HCT116 (cell line): ENCODE results near the gene FYCO1. TPM values are rescaled to one million over a fixed set of nuclear protein-coding genes. Genes with fewer than 3 reads are reported as not detected.

Experiments
- ATAC-seq: fragments of 200-7000 bp; cut with Tn5 transposase; 2 replicates; pipeline ENCODE4 v1.9.1; 2020; ENCODE audit warnings: mild to moderate bottlenecking, moderate library complexity
- BruUV-seq: library from RNA; stranded (reverse); fragments of 400-500 nt; replicated peaks from 2 replicates; lab custom pipeline; 2021; lab: Mats Ljungman, UMichigan
- CTCF ChIA-PET: fragments of 300-600 bp; sonication (Branson Sonifier 250); formaldehyde crosslinking; loops from one replicate; lab custom pipeline; 2021; ENCODE audit warnings: antibody characterized with exemption; lab: Charles Lee
- POLR2A ChIA-PET: fragments of 300-600, 350-600 bp; sonication (Branson Sonifier 250); formaldehyde crosslinking; loops from one replicate; lab custom pipeline; 2021; ENCODE audit warnings: antibody characterized with exemption; lab: Charles Lee
- RAD21 ChIA-PET, 2 experiments: fragments of 300-600 bp; sonication (Branson Sonifier 250); formaldehyde crosslinking; loops; one replicate each; lab custom pipeline; 2023; ENCODE audit warnings: low total read pairs in 2 of 2; ENCODE audit not compliant: uncharacterized antibody in 2 of 2, unreplicated experiment in 2 of 2, low non-redundant PET in 1 of 2; lab: Charles Lee
- DNase-seq: peaks from one replicate; pipeline ENCODE4 v3.0.0-alpha.2; 2010; ENCODE audit warnings: low read depth, low spot score
- H2AFZ ChIP-seq: fragments of 200-600 bp; shearing (Covaris generic), sonication (generic); 2 replicates; pipeline ENCODE4 v1.6.1; 2017; ENCODE audit warnings: low read depth, mixed run types, mixed read lengths, antibody characterized with exemption, low read length; ENCODE audit not compliant: poor library complexity, severe bottlenecking
- H3K27ac ChIP-seq: 2 replicates; pipeline ENCODE4 v1.5.1; 2012; ENCODE audit warnings: low read depth, low read length
- H3K27me3 ChIP-seq: fragments of 200-600 bp; sonication (generic); 2 replicates; pipeline ENCODE4 v1.6.1; 2016; ENCODE audit warnings: mixed run types, low read length, mixed read lengths; ENCODE audit not compliant: insufficient read depth
- H3K36me3 ChIP-seq, 2 experiments: fragments of 200-500 bp in 1 of 2; fragments of 200-600 bp in 1 of 2; sonication (Bioruptor generic) in 1 of 2; sonication (generic) in 1 of 2; 2 replicates each; pipeline versions ENCODE4 v1.5.1 to v1.6.1; 2014 to 2016; ENCODE audit warnings: low read length in 2 of 2, inconsistent platforms in 1 of 2, mixed read lengths in 1 of 2, mixed run types in 1 of 2; ENCODE audit not compliant: insufficient read depth in 2 of 2, control insufficient read depth in 1 of 2
- H3K4me1 ChIP-seq, 2 experiments: fragments of 200-600 bp in 1 of 2; sonication (generic) in 1 of 2; 2 replicates each; pipeline versions ENCODE4 v1.5.1 to v1.6.1; 2012 to 2017; ENCODE audit warnings: low read length in 2 of 2, inconsistent platforms in 1 of 2, mild to moderate bottlenecking in 1 of 2, mixed read lengths in 1 of 2, mixed run types in 1 of 2, moderate library complexity in 1 of 2; ENCODE audit not compliant: insufficient read depth in 2 of 2, control insufficient read depth in 1 of 2
- H3K4me2 ChIP-seq: fragments of 200-600 bp; sonication (generic); 2 replicates; pipeline ENCODE4 v1.6.1; 2017; ENCODE audit warnings: mixed run types, low read length, mixed read lengths
- H3K4me3 ChIP-seq, 2 experiments: fragments of 200-600 bp in 1 of 2; sonication (generic) in 1 of 2; replicated peaks in 1 of 2; 2 replicates each; pipeline ENCODE4 v1.5.1; 2011 to 2016; ENCODE audit warnings: low read length in 2 of 2, control low read depth in 1 of 2, low read depth in 1 of 2, mild to moderate bottlenecking in 1 of 2, mixed read lengths in 1 of 2, mixed run types in 1 of 2
- H3K79me2 ChIP-seq: fragments of 200-600 bp; sonication (generic); 2 replicates; pipeline ENCODE4 v1.6.1; 2017; ENCODE audit warnings: mild to moderate bottlenecking, mixed run types, low read length, moderate library complexity, mixed read lengths; ENCODE audit not compliant: insufficient read depth
- H3K9ac ChIP-seq: fragments of 200-600 bp; sonication (generic); 2 replicates; pipeline ENCODE4 v1.6.1; 2016; ENCODE audit warnings: low read length, mixed read lengths
- H3K9me2 ChIP-seq: fragments of 200-600 bp; sonication (generic), shearing (Covaris generic); 2 replicates; pipeline ENCODE4 v1.6.1; 2017; ENCODE audit warnings: mixed run types, mild to moderate bottlenecking, moderate library complexity; ENCODE audit not compliant: insufficient read depth
- H3K9me3 ChIP-seq, 2 experiments: fragments of 200-500 bp in 1 of 2; fragments of 200-600 bp in 1 of 2; sonication (Bioruptor generic) in 1 of 2; sonication (generic) in 1 of 2; 2 replicates each; pipeline ENCODE4 v1.6.1; 2014 to 2017; ENCODE audit warnings: low read length in 2 of 2, mixed read lengths in 2 of 2, inconsistent platforms in 1 of 2, low read depth in 1 of 2, mild to moderate bottlenecking in 1 of 2, mixed run types in 1 of 2, moderate library complexity in 1 of 2; ENCODE audit not compliant: control insufficient read depth in 1 of 2, insufficient read depth in 1 of 2
- H4K20me1 ChIP-seq: fragments of 200-600 bp; sonication (generic), shearing (Covaris generic); 2 replicates; pipeline ENCODE4 v1.6.1; 2017; ENCODE audit warnings: mixed run types, mild to moderate bottlenecking, moderate library complexity; ENCODE audit not compliant: insufficient read depth
- CBX3 ChIP-seq: IDR thresholded peaks from 2 replicates; pipeline ENCODE4 v1.6.1; 2012; ENCODE audit warnings: low read depth
- EGR1 ChIP-seq: IDR thresholded peaks from 2 replicates; pipeline ENCODE4 v1.6.1; 2012; ENCODE audit warnings: low read depth
- EZH2phosphoT487 ChIP-seq: fragments of 200-600 bp; IDR thresholded peaks from 2 replicates; pipeline ENCODE4 v1.6.1; 2018; ENCODE audit warnings: antibody characterized with exemption, borderline replicate concordance
- FOSL1 ChIP-seq: IDR thresholded peaks from 2 replicates; pipeline ENCODE4 v1.6.1; 2012; ENCODE audit warnings: low read depth
- JUND ChIP-seq: IDR thresholded peaks from 2 replicates; pipeline ENCODE4 v1.6.1; 2012
- POLR2A ChIP-seq: IDR thresholded peaks from 2 replicates; pipeline ENCODE4 v1.7.0; 2011; ENCODE audit warnings: borderline replicate concordance; ENCODE audit not compliant: insufficient read depth, insufficient read length; ENCODE audit errors: extremely low read depth
- RAD21 ChIP-seq: IDR thresholded peaks from 2 replicates; pipeline ENCODE4 v1.6.1; 2012; ENCODE audit warnings: low read depth, mild to moderate bottlenecking
- SP1 ChIP-seq: IDR thresholded peaks from 2 replicates; pipeline ENCODE4 v1.6.1; 2012; ENCODE audit warnings: low read depth
- SRF ChIP-seq: IDR thresholded peaks from 2 replicates; pipeline ENCODE4 v1.6.1; 2012; ENCODE audit warnings: low read depth
- TCF7L2 ChIP-seq: IDR thresholded peaks from 2 replicates; pipeline ENCODE4 v1.7.0; 2011; ENCODE audit warnings: borderline replicate concordance, inconsistent platforms; ENCODE audit not compliant: insufficient read depth, insufficient read length; ENCODE audit errors: extremely low read depth
- YY1 ChIP-seq: IDR thresholded peaks from 2 replicates; pipeline ENCODE4 v1.6.1; 2011; ENCODE audit warnings: low read length, low read depth, moderate library complexity, mild to moderate bottlenecking; ENCODE audit not compliant: insufficient replicate concordance; ENCODE audit errors: extremely low read depth
- ZFX ChIP-seq: fragments of 450-650 bp; IDR thresholded peaks from 2 replicates; pipeline ENCODE4 v1.6.1; 2017
- ZNF274 ChIP-seq: fragments of 200-500 bp; sonication (Bioruptor generic); IDR thresholded peaks from 2 replicates; pipeline ENCODE4 v1.6.1; 2014; ENCODE audit warnings: mild to moderate bottlenecking, low read depth, low read length, inconsistent platforms
- intact Hi-C: fragments of 100-400 bp; cut with micrococcal nuclease; formaldehyde crosslinking; loops from 2 replicates; pipeline ENCODE4 v1.10.0; 2022
- total RNA-seq: library from RNA; stranded (reverse); gene quantifications from one replicate; pipeline ENCODE4 v1.2.1, GENCODE V29; 2021; ENCODE audit not compliant: unreplicated experiment
- TF ChIP-seq, protein P1 (sequence below): IDR thresholded peaks from 2 replicates; pipeline ENCODE4 v1.6.1; 2012

FYCO1 gene
- total RNA-seq, 1 experiment from 2014 or later: 15.8 TPM

- H3K27ac ChIP-seq: no peak overlapping the region
- no peaks in the 10 kb centered on the region for H3K4me1 ChIP-seq
- CTCF ChIA-PET: no interaction called here
- H3K4me3 ChIP-seq: no peak overlapping the region
- ATAC-seq (no peak), DNase-seq (no peak)
- H2AFZ ChIP-seq: no peak overlapping the region
- H3K4me2 ChIP-seq: no peak overlapping the region
- no peaks in the 10 kb centered on the region for H4K20me1 ChIP-seq
- no TSS peak for BruUV-seq
- peaks cover 42 to 57% of the 10 kb centered on the region in 2 experiments for H3K36me3 ChIP-seq
- no peaks in the 10 kb centered on the region for H3K9me3 ChIP-seq
- RAD21 ChIA-PET: no interaction called here
- TF ChIP-seq SP1: no peak
- no peak for TF ChIP-seq POLR2A
- TF ChIP-seq EGR1: no peak
- no peak for TF ChIP-seq ZNF274
- no peak for TF ChIP-seq CBX3
- TF ChIP-seq, all 23 proteins: peak for 0
- H3K9ac ChIP-seq: no peak overlapping the region
- no peaks in the 10 kb centered on the region for H3K9me2 ChIP-seq
- H3K27me3 ChIP-seq: no peaks in the 10 kb centered on the region
- POLR2A ChIA-PET: no interaction called here
- H3K79me2 ChIP-seq: no peaks in the 10 kb centered on the region
- intact Hi-C loops: no loop called here
Measured at GRCh38 chr3:45959201-45959600, 36.4 kb downstream of the FYCO1 start.

DNA sequence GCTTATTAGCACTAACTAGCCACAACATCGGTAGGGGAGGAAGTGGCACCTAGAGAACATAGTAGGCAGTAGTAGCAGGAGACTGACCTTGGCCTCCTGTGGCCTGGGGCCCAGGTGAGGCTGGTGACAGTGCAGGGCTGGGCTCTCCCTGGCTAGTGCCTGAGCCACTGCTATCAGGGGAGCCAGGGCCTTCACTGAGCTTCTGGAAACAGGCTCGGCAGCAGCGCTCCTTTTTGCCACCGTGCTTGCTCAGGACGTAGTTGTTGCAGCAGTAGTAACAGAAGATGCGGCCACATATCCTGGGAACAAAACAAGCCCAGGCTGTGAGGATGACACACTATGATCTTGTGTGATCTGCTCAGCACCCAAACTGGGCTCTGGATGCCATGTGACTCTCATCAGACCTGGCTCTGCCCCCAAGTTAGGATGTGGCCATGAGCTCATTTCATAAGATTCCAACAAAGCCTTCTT lies 37.3 kb downstream of the FYCO1 start:
- Histone ChIP-seq H3K36me3 (peaks cover 42 to 57% of the 10 kb centered on the region in 2 experiments), H3K27me3 (no peaks in the 10 kb centered on the region), H3K27ac (no peak overlapping the region), H3K79me2 (no peaks in the 10 kb centered on the region), H3K4me3 (no peak overlapping the region), H4K20me1 (no peaks in the 10 kb centered on the region), H3K9me2 (no peaks in the 10 kb centered on the region), H3K4me2 (no peak overlapping the region), H3K9me3 (no peaks in the 10 kb centered on the region), H3K4me1 (no peaks in the 10 kb centered on the region), H2AFZ (no peak overlapping the region), H3K9ac (no peak overlapping the region)
- no peak for ATAC-seq
- ChIA-PET CTCF (no interaction called here), RAD21 (no interaction called here), POLR2A (no interaction called here)
- intact Hi-C loops: no loop called here
- no peak for DNase-seq
- TF ChIP-seq, protein P1, sequence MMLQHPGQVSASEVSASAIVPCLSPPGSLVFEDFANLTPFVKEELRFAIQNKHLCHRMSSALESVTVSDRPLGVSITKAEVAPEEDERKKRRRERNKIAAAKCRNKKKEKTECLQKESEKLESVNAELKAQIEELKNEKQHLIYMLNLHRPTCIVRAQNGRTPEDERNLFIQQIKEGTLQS: no peak
- TF ChIP-seq ZNF274 (no peak), YY1 (no peak), JUND (no peak), ZFX (no peak), CBX3 (no peak), SRF (no peak), EZH2phosphoT487 (no peak), FOSL1 (no peak), RAD21 (no peak), TCF7L2 (no peak), EGR1 (no peak)
- no TSS peak for BruUV-seq
